ENCODE results near the gene RHBDL1. TPM values are rescaled to one million over a fixed set of nuclear protein-coding genes. Genes with fewer than 3 reads are reported as not detected.

The RHBDL1 gene
- total RNA-seq, 4 donors from 2014 or later = 0.38 to 1.1 (median 0.57) TPM; not detected in 1

DNA sequence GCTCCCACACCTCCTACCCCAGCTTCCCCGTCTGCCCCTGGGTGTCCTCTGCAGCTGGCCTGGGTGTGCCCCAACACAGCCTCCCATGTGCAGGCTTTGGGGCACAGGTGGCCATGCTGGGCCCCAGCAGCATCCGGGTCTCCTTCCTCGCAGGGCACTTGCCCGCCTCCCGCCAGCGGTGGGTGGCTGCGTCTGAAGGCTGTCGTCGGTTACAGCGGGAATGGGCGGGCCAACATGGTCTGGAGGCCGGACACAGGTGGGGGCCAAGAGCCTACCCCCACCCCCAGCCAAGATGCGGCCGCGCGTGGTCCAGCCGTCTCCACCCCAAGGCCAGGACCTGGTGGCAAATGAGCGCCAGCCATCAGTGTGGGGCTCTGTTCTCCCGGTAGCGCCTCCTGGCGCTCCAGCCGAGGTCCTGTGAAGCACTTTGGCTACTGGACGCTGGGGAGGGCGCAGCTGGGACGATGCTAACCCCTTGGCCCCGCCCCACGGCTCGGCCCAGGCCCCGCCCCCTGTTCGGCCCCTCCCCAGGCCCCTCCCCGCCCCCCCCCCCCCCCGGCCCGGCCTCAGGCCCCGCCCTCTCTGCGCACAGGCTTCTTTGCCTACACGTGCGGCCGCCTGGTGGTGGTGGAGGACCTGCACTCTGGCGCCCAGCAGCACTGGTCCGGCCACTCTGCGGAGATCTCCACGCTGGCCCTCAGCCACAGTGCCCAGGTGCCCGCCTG lies 14.8 kb upstream of the RHBDL1 start:
- peaks cover 10 to 18% (median 13%) of the 10 kb centered on the region in 3 donors for H3K4me1 ChIP-seq
- no peaks in the 10 kb centered on the region for H3K9me3 ChIP-seq
- peaks cover 0 to 44% (median 5%) of the 10 kb centered on the region in 3 donors for H3K36me3 ChIP-seq
- peak overlapping the region; percentile 49 to 88 (median 67) for H3K27ac ChIP-seq
- no peak for DNase-seq
- 39% methylated on average over 6 of the region's 43 CpGs; no CpG with 5 or more reads in 1 of the 2 donors for WGBS, 2 donors
- TF ChIP-seq, protein P1, sequence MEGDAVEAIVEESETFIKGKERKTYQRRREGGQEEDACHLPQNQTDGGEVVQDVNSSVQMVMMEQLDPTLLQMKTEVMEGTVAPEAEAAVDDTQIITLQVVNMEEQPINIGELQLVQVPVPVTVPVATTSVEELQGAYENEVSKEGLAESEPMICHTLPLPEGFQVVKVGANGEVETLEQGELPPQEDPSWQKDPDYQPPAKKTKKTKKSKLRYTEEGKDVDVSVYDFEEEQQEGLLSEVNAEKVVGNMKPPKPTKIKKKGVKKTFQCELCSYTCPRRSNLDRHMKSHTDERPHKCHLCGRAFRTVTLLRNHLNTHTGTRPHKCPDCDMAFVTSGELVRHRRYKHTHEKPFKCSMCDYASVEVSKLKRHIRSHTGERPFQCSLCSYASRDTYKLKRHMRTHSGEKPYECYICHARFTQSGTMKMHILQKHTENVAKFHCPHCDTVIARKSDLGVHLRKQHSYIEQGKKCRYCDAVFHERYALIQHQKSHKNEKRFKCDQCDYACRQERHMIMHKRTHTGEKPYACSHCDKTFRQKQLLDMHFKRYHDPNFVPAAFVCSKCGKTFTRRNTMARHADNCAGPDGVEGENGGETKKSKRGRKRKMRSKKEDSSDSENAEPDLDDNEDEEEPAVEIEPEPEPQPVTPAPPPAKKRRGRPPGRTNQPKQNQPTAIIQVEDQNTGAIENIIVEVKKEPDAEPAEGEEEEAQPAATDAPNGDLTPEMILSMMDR (IDR thresholded peaks at IDR 0.05) = peak in 5 of 6 experiments; percentile 37 to 64 (median 54)
- TF ChIP-seq POLR2A (IDR thresholded peaks at IDR 0.05) = peak in 1 of 4 donors; percentile 20
- no peaks in the 10 kb centered on the region for H3K27me3 ChIP-seq
- H3K4me3 ChIP-seq = peak overlapping the region in 3 of 4 donors; percentile 25 to 59 (median 27)
- intact Hi-C loops (cut with DNase I) = loop anchor here (10.0 kb wide), 1 partner anchor 76 kb away; no protein-coding TSS in a partner anchor

DNA sequence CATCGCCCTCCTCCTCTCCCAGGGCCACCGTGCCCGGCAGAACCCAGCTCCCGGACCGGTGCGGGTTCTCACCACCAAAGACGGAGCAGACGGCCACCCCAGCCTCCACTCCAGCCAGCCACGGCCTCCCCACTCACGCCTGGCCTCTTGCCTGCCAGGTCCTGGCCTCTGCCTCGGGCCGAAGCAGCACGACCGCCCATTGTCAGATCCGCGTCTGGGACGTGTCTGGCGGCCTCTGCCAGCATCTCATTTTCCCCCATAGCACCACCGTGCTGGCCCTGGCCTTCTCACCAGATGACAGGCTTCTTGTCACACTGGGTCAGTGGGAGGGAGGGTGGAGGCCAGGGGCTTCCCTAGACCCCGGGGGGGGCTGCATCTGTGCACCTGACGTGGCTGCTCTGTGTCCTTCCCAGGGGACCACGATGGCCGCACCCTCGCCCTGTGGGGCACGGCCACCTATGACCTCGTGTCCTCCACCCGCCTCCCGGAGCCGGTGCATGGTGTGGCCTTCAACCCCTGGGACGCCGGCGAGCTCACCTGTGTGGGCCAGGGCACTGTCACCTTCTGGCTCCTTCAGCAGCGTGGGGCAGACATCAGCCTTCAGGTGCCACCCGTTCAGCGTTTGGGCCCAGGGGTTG lies 14.2 kb upstream of the RHBDL1 start:
- Histone ChIP-seq H3K4me1 (peaks cover 10 to 18% (median 13%) of the 10 kb centered on the region in 3 donors), H3K9me3 (no peaks in the 10 kb centered on the region), H3K36me3 (peaks cover 0 to 37% (median 5%) of the 10 kb centered on the region in 3 donors), H3K27me3 (no peaks in the 10 kb centered on the region), H3K27ac (peak overlapping the region; percentile 11 to 79 (median 62)), H3K4me3 (peak overlapping the region in 2 of 4 donors; percentile 25 to 59)
- intact Hi-C loops (cut with DNase I) = loop anchor here (10.0 kb wide), 1 partner anchor 77 kb away; no protein-coding TSS in a partner anchor
- 40 to 80% methylated on average over 3 to 14 of the region's 35 CpGs for WGBS, 2 donors
- TF ChIP-seq, protein P1 (IDR thresholded peaks at IDR 0.05) = no peak
- TF ChIP-seq POLR2A (IDR thresholded peaks at IDR 0.05) = no peak
- no peak for DNase-seq

DNA sequence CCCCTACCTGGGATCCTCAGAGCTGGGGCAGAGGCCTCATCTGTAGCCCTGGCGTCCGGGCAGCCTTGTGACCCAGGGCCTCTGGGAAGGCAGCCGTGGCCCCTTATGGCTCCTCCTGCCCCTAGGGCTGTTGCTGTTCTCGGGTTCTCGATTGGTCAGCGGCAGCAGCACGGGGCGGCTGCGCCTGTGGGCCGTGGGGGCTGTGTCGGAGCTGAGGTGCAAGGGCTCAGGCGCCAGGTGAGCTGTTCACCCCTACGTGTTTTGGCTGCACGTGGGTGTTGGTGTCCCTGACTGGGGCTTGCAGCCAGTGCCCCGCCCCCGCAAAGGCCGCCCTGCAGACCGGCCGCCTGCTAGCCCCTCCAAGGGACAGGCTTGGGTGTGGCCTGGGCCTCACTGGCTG lies 13.4 kb upstream of the RHBDL1 start:
- Histone ChIP-seq H3K9me3 (no peaks in the 10 kb centered on the region), H3K27me3 (no peaks in the 10 kb centered on the region), H3K4me1 (peaks cover 11 to 23% (median 13%) of the 10 kb centered on the region in 3 donors), H3K4me3 (no peak overlapping the region), H3K27ac (no peak overlapping the region), H3K36me3 (peaks cover 0 to 29% (median 0%) of the 10 kb centered on the region in 3 donors)
- intact Hi-C loops (cut with DNase I) = loop anchor here (10.0 kb wide), 1 partner anchor 77 kb away; no protein-coding TSS in a partner anchor
- no CpG with 5 or more reads among the region's 19 CpGs for WGBS, 2 donors
- DNase-seq = no peak
- no peak for TF ChIP-seq POLR2A (IDR thresholded peaks at IDR 0.05)
- TF ChIP-seq, protein P1 (IDR thresholded peaks at IDR 0.05) = no peak

DNA sequence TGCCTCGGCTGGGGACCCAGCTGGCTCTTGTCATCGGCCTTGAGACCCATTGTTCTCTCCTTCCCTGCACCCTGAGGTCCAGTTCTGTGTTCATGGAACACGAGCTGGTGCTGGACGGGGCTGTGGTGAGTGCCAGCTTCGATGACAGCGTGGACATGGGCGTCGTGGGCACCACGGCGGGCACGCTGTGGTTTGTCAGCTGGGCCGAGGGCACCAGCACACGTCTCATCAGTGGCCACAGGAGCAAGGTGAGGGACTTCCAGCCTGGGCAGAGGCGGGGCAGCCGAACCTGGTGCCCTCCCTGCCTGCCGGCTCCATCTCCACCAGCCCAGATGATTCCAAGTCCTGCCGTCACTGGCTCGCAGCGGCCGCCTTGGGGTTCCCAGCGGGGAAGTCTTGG lies 12.9 kb upstream of the RHBDL1 start:
- H3K36me3 ChIP-seq = peaks cover 0 to 24% (median 0%) of the 10 kb centered on the region in 3 donors
- DNase-seq = no peak
- 94 to 100% methylated on average over 1 to 18 of the region's 21 CpGs for WGBS, 2 donors
- no peaks in the 10 kb centered on the region for H3K27me3 ChIP-seq
- H3K4me3 ChIP-seq = no peak overlapping the region
- intact Hi-C loops (cut with DNase I) = loop anchor here (10.0 kb wide), 1 partner anchor 78 kb away; no protein-coding TSS in a partner anchor
- TF ChIP-seq POLR2A (IDR thresholded peaks at IDR 0.05) = no peak
- TF ChIP-seq, protein P1 (IDR thresholded peaks at IDR 0.05) = no peak
- H3K4me1 ChIP-seq = peaks cover 16 to 28% (median 18%) of the 10 kb centered on the region in 3 donors
- no peak overlapping the region for H3K27ac ChIP-seq
- no peaks in the 10 kb centered on the region for H3K9me3 ChIP-seq

Data from esophagus squamous epithelium (tissue), 5 donors.